Adrenal gland (tissue), 5 donors: ENCODE data around the gene BCL7B.

Experiments used
- CTCF ChIP-seq, 6 experiments: fragments of 450-650 bp in 4 of 6; fragments of 200-600 bp in 2 of 6; sonication (generic) in 1 of 6; IDR thresholded peaks; 1 replicate in 5 of 6; 2 replicates in 1 of 6; pipeline versions ENCODE4 v1.5.1 to v1.8.0; 2016 to 2021; ENCODE audit warnings: antibody characterized with exemption in 6 of 6, mild to moderate bottlenecking in 2 of 6, moderate library complexity in 1 of 6
- POLR2A ChIP-seq, 2 donors: fragments of 450-650 bp; IDR thresholded peaks; one replicate each; pipeline ENCODE4 v1.6.1; 2017; ENCODE audit warnings: antibody characterized with exemption in 2 of 2, mild to moderate bottlenecking in 2 of 2, moderate library complexity in 1 of 2
- donor health status: DM: no; HTN: no; CAD: no.

DNA sequence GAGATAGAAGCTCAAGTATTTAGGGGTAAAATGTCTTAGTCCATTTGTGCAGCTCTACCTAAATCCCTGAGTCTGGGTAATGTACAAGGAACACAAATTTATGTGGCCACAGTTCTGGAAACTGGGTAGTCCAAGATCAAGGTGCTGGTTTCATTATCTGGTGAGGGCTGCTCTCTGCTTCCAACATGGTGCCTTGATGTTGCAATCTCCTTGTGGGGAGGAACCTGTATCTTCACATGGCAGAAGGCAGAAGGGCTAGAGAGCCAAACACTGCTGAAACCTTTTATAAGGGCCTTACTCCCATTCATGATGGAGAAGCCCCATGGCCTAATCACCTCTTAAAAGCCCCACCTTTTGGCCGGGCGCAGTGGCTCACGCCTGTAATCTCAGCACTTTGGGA, 26.7 kb downstream of the BCL7B start:
- no peak for TF ChIP-seq POLR2A (IDR thresholded peaks at IDR 0.05)
- no peak for TF ChIP-seq CTCF (IDR thresholded peaks at IDR 0.05)
